Ovary (tissue), 3 donors: ENCODE data around the gene PRRG4.

Experiments
- EP300 ChIP-seq: sonication (generic); formaldehyde crosslinking; IDR thresholded peaks from one replicate; pipeline ENCODE4 v1.6.1; 2017; ENCODE audit warnings: antibody characterized with exemption
- POLR2A ChIP-seq: fragments of 450-650 bp; IDR thresholded peaks from one replicate; pipeline ENCODE4 v1.6.1; 2017; ENCODE audit warnings: antibody characterized with exemption, mild to moderate bottlenecking, moderate library complexity
- TF ChIP-seq, protein P1 (sequence below), 3 donors: fragments of 450-650 bp in 2 of 3; fragments of 200-600 bp in 1 of 3; IDR thresholded peaks; one replicate each; pipeline versions ENCODE4 v1.5.1 to v1.8.0; 2016 to 2022; ENCODE audit warnings: antibody characterized with exemption in 3 of 3, mild to moderate bottlenecking in 1 of 3
- donor health status: DM: no; HTN: no; CAD: no.

DNA sequence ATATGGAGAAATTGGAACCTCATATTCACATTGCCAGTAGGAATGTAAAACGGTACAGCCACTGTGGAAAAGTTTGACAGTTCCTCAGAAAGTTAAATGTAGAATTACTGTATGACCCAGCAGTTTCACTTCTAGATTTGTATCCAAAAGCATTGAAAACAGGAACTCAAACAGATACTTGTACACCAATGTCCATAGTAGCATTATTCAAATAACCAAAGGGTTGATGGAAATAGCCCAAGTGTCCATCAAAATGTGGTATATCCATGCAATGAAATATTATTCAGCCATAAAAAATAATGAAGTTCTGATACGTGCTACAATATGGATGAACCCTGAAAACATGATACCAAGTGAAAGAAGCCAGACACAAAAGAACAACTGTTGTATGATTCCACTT, 17.8 kb downstream of the PRRG4 start:
- TF ChIP-seq EP300 (no peak), POLR2A (no peak)
- TF ChIP-seq, protein P1, sequence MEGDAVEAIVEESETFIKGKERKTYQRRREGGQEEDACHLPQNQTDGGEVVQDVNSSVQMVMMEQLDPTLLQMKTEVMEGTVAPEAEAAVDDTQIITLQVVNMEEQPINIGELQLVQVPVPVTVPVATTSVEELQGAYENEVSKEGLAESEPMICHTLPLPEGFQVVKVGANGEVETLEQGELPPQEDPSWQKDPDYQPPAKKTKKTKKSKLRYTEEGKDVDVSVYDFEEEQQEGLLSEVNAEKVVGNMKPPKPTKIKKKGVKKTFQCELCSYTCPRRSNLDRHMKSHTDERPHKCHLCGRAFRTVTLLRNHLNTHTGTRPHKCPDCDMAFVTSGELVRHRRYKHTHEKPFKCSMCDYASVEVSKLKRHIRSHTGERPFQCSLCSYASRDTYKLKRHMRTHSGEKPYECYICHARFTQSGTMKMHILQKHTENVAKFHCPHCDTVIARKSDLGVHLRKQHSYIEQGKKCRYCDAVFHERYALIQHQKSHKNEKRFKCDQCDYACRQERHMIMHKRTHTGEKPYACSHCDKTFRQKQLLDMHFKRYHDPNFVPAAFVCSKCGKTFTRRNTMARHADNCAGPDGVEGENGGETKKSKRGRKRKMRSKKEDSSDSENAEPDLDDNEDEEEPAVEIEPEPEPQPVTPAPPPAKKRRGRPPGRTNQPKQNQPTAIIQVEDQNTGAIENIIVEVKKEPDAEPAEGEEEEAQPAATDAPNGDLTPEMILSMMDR (IDR thresholded peaks at IDR 0.05) = no peak
